Mammary epithelial cell (primary cell): ENCODE results near the gene XPA.

ENCODE experiments used
- CTCF ChIP-seq, 2 donors: IDR thresholded peaks in 1 of 2; conservative IDR thresholded peaks in 1 of 2; 2 replicates each; pipeline ENCODE4 v1.5.1; 2011 to 2012; ENCODE audit warnings: inconsistent platforms in 2 of 2, low read length in 2 of 2, mild to moderate bottlenecking in 2 of 2, control low read depth in 1 of 2, low read depth in 1 of 2; ENCODE audit not compliant: insufficient read depth in 1 of 2; ENCODE audit errors: extremely low read depth in 1 of 2
- EZH2 ChIP-seq: IDR thresholded peaks from 2 replicates; pipeline ENCODE4 v1.6.1; 2012; ENCODE audit warnings: low read length, inconsistent platforms, borderline replicate concordance

- TF ChIP-seq CTCF (conservative IDR thresholded peaks at IDR 0.05 in 1 of 2, IDR thresholded peaks at IDR 0.05 in 1 of 2; ENCODE audit: extremely low read depth in 1 of 2, insufficient read depth in 1 of 2, low read depth in 1 of 2, low read length in 2 of 2) (no peak), EZH2 (no peak)
Observed at GRCh38 chr9:97636903-97637302, 60.2 kb downstream of the XPA start.
